Inflammatory macrophage (primary cell): ENCODE results near the gene MUC5B.

ENCODE experiments used
- DNase-seq, 2 donors: peaks; one replicate each; pipeline ENCODE4 v3.0.0-alpha.2; 2020 to 2022

MUC5B gene

GRCh38 chr11:1269957-1270356 is 47.1 kb downstream of the MUC5B start:
- no peak for DNase-seq

GRCh38 chr11:1270476-1270875 is 47.6 kb downstream of the MUC5B start:
- no peak for DNase-seq

GRCh38 chr11:1271002-1271401 is 48.1 kb downstream of the MUC5B start:
- no peak for DNase-seq

GRCh38 chr11:1271406-1271805 is 48.5 kb downstream of the MUC5B start:
- no peak for DNase-seq

- DNase-seq, result no peak
Observed at GRCh38 chr11:1271927-1272326, 49.1 kb downstream of the MUC5B start.

- DNase-seq, result no peak
Observed at GRCh38 chr11:1272531-1272930, 49.7 kb downstream of the MUC5B start.

- no peak for DNase-seq
Observed at GRCh38 chr11:1274501-1274900, 51.6 kb downstream of the MUC5B start.

- no peak for DNase-seq
Observed at GRCh38 chr11:1275021-1275420, 52.2 kb downstream of the MUC5B start.

- no peak for DNase-seq
Observed at GRCh38 chr11:1276041-1276790, 53.4 kb downstream of the MUC5B start.

- DNase-seq, result no peak
Observed at GRCh38 chr11:1276866-1277615, 54.2 kb downstream of the MUC5B start.

GRCh38 chr11:1277936-1278512 is 55.2 kb downstream of the MUC5B start:
- no peak for DNase-seq

- DNase-seq, result no peak
Observed at GRCh38 chr11:1278766-1279673, 56.2 kb downstream of the MUC5B start.

- DNase-seq, result no peak
Observed at GRCh38 chr11:1279674-1280055, 56.8 kb downstream of the MUC5B start.

- no peak for DNase-seq
Observed at GRCh38 chr11:1280116-1281035, 57.5 kb downstream of the MUC5B start.

GRCh38 chr11:1281326-1281973 is 58.6 kb downstream of the MUC5B start:
- DNase-seq, result no peak

- DNase-seq, result no peak
Observed at GRCh38 chr11:1281974-1282365, 59.1 kb downstream of the MUC5B start.

GRCh38 chr11:1283091-1283511 is 60.2 kb downstream of the MUC5B start:
- no peak for DNase-seq

GRCh38 chr11:1283906-1284305 is 61.0 kb downstream of the MUC5B start:
- no peak for DNase-seq

GRCh38 chr11:1285316-1285744 is 62.5 kb downstream of the MUC5B start:
- DNase-seq, result no peak

GRCh38 chr11:1285876-1286275 is 63.0 kb downstream of the MUC5B start:
- no peak for DNase-seq

- DNase-seq, result no peak
Observed at GRCh38 chr11:1287928-1288327, 65.1 kb downstream of the MUC5B start.
